RWPE1 (cell line): ENCODE measurements around the gene DPF3.

ENCODE experiments used
- CTCF ChIA-PET: fragments of 350-600 bp; sonication (Branson Sonifier 250); formaldehyde crosslinking; extraction: SDS; loops from one replicate; lab custom pipeline; 2021; lab: Yijun Ruan, JAX
- POLR2A ChIA-PET: fragments of 400-600 bp; formaldehyde crosslinking; extraction: SDS; loops from one replicate; lab custom pipeline; 2020; ENCODE audit warnings: antibody characterized with exemption; ENCODE audit not compliant: low non-redundant PET; lab: Yijun Ruan, JAX
- DNase-seq: peaks from one replicate; pipeline ENCODE4 v3.0.0; 2012; ENCODE audit warnings: low spot score
- H3K27ac ChIP-seq: fragments of 450-650 bp; 2 replicates; pipeline ENCODE4 v1.5.1; 2017
- CTCF ChIP-seq: fragments of 450-650 bp; conservative IDR thresholded peaks from 2 replicates; pipeline ENCODE4 v1.5.1; 2017; ENCODE audit warnings: low read depth, mild to moderate bottlenecking

The DPF3 gene

GRCh38 chr14:72605921-72606220, 288.0 kb downstream of the DPF3 start:
- ChIA-PET POLR2A (no interaction called here), CTCF (no interaction called here)
- no peak overlapping the region for H3K27ac ChIP-seq
- DNase-seq = no peak
- no peak for TF ChIP-seq CTCF

- POLR2A ChIA-PET = no interaction called here
- no peak for DNase-seq
- H3K27ac ChIP-seq = no peak overlapping the region
- TF ChIP-seq CTCF = no peak
- CTCF ChIA-PET = interaction anchor here (0.5 kb wide), 1 partner anchor 12 kb away, joined by 5 read pairs; no protein-coding TSS in a partner anchor
These were observed 288.6 kb downstream of the DPF3 start for GRCh38 chr14:72605096-72605920.

DNA sequence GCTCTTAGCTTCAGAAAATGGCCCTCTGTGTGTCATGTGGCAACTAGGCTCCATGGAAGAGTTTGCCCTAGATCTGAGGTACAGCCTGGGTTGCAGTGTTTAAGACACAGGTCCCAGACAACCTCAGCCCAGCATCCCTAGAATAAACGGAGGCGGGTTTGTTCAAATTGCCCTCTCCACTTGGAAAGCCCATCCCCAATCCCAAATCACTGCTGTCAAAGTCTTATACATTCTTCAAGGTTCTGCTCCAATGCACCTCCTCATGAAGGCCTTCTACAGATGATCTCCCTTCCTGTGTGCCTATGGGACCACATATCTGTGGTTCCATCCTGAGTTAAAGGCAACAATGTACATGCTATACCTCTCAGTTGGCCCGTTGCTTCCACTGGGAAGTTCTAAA, 289.8 kb downstream of the DPF3 start:
- no peak overlapping the region for H3K27ac ChIP-seq
- ChIA-PET POLR2A (no interaction called here), CTCF (interaction anchor here (0.6 kb wide), 1 partner anchor 87 kb away, joined by 4 read pairs; no protein-coding TSS in a partner anchor)
- DNase-seq = no peak
- no peak for TF ChIP-seq CTCF

DNA sequence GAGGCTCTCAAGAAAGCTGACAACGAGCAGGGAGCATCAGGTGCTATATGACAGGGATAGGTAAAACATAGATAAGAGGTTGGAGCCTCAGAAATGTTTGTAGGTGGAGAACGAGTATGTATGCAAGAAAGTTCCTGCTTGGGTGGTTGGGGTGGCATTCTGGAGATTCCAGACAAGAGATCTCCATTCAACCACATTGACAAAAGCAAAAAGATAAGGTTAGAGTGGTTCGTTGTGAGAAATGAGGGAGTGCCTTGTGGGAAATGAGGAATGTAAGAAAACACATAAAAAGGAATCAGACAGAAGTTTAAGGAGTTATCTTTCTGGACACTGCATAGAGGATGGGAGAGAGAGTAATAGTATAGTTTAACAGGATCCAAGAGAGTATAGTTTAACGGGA, 290.3 kb downstream of the DPF3 start:
- CTCF ChIA-PET = no interaction called here
- no peak for DNase-seq
- H3K27ac ChIP-seq = no peak overlapping the region
- TF ChIP-seq CTCF = no peak
- POLR2A ChIA-PET = no interaction called here

DNA sequence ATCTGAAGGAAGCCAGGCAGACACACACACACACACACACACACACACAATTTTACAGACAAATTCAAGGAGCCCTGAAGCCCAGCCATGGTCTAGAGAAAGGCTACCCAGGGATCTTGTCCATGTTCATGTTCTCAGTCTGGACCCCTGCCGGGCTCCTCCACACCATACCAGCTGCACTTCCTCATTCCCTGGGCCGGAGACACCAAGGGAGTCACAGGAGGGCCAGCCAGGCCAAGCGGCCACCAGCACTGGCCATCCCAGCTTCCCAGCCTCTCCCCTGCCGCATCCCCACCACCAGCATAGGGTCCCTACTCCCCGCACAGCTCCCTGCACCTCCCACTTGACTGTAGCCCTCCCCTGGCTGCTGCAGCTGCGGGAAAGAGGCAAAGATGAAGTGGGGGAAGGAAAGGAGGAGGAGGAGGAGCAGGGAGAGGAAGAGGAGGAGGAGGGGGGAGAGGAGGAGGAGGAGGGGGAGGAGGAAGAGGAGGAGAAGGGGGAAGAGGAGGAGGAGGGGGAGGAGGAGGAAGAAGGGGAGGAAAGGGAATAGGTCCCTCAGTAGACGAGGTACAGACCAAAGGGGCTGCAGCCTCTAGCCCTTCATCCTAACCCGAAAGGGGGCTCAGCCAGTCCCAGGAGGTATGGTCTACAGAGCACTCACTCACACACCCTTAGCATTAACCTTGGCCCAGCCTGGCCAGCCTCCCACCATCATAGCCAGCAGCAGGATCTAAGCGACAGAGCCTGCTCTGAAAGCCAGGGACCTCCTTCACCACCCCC, 293.2 kb downstream of the DPF3 start:
- POLR2A ChIA-PET = no interaction called here
- no peak overlapping the region for H3K27ac ChIP-seq
- no peak for TF ChIP-seq CTCF
- DNase-seq = no peak
- CTCF ChIA-PET = no interaction called here

DNA sequence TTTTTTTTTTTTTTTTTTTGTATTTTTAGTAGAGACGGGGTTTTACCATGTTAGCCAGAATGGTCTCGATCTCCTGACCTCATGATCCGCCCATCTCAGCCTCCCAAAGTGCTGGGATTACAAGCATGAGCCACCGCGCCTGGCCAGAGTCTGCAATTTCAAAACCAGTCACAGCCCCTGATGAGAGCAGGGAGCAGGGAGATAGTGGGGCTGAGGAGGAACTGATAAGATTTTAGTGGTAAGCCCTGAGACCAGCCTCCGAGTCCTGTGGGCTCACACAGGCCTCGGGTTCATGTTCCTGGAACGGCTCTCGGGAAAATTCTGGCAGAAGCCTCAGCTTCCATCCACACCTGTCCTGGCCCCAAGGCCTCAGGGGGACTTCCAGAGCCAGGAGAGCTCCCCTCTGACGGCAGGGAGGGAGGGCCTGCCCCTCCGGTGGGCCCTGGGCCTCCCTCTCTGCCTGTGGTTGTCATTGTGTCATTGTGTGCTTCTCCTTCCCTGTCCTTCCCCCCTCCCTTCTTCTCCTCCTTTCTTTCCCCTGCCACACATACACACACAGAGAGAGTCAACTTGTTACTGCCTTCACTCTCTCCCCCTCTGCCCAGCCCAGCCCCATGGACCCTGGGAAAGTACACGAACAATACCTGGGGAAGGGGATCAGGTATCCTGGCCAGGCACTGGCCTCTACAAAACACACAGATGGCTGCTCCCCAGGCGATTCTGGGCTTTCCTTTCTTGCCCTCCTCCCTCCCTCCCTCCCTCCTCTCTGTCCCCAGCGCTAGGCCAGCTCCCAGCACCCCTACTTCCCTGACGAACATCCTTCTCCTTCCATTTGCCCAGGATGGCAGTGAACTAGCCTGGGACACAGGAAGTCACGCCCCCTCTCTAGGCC, 294.1 kb downstream of the DPF3 start:
- no peak for TF ChIP-seq CTCF
- ChIA-PET CTCF (no interaction called here), POLR2A (no interaction called here)
- H3K27ac ChIP-seq = no peak overlapping the region
- DNase-seq = no peak
